GM23338 (cell line): ENCODE data around the gene TSSC4. TPM values are rescaled to one million over a fixed set of nuclear protein-coding genes. Genes with fewer than 3 reads are reported as not detected.

ENCODE experiments used
- ATAC-seq: fragments of 200-7000 bp; cut with Tn5 transposase; 3 replicates; pipeline ENCODE4 v1.9.1; 2020
- DNase-seq: peaks from one replicate; pipeline ENCODE4 v3.0.0-alpha.2; 2015; ENCODE audit warnings: low spot score
- H2AFZ ChIP-seq: fragments of 200-600 bp; sonication (generic); 2 replicates; pipeline ENCODE4 v1.8.0; 2016; ENCODE audit warnings: antibody characterized with exemption, mild to moderate bottlenecking, moderate library complexity
- H3F3A ChIP-seq: fragments of 200-600 bp; sonication (generic); replicated peaks from 2 replicates; pipeline ENCODE4 v1.8.0; 2017; ENCODE audit warnings: antibody characterized with exemption, mixed run types, low read depth
- H3K27ac ChIP-seq: fragments of 200-600 bp; sonication (generic); 2 replicates; pipeline ENCODE4 v1.6.1; 2016; ENCODE audit warnings: low read depth
- H3K27me3 ChIP-seq: fragments of 200-600 bp; sonication (generic); 2 replicates; pipeline ENCODE4 v1.8.0; 2016; ENCODE audit warnings: mild to moderate bottlenecking, mixed run types, moderate library complexity; ENCODE audit not compliant: insufficient read depth
- H3K36me3 ChIP-seq: fragments of 200-600 bp; sonication (generic); 2 replicates; pipeline ENCODE4 v1.8.0; 2016; ENCODE audit warnings: mild to moderate bottlenecking; ENCODE audit not compliant: insufficient read depth
- H3K4me1 ChIP-seq: fragments of 200-600 bp; sonication (generic); 2 replicates; pipeline ENCODE4 v1.8.0; 2016; ENCODE audit warnings: mild to moderate bottlenecking, moderate library complexity; ENCODE audit not compliant: insufficient read depth
- H3K4me2 ChIP-seq: fragments of 200-600 bp; sonication (generic); 2 replicates; pipeline ENCODE4 v1.7.1; 2017; ENCODE audit warnings: mixed run types
- H3K4me3 ChIP-seq: fragments of 200-600 bp; sonication (generic); 2 replicates; pipeline ENCODE4 v1.6.1; 2016; ENCODE audit warnings: mixed run types
- H3K79me2 ChIP-seq: fragments of 200-600 bp; sonication (generic); replicated peaks from 2 replicates; pipeline ENCODE4 v1.8.0; 2017; ENCODE audit warnings: mild to moderate bottlenecking; ENCODE audit not compliant: insufficient read depth
- H3K9me2 ChIP-seq: fragments of 200-600 bp; sonication (generic); 2 replicates; pipeline ENCODE4 v1.8.0; 2017; ENCODE audit not compliant: insufficient read depth
- H4K20me1 ChIP-seq: fragments of 200-600 bp; sonication (generic); replicated peaks from 2 replicates; pipeline ENCODE4 v1.8.0; 2017; ENCODE audit warnings: mild to moderate bottlenecking; ENCODE audit not compliant: insufficient read depth
- H3K27ac Mint-ChIP-seq: 2 replicates; pipeline ENCODE4 v1.8.0; 2020; ENCODE audit warnings: inconsistent platforms, mild to moderate bottlenecking, moderate library complexity, mixed read lengths
- H3K27me3 Mint-ChIP-seq: 3 replicates; pipeline ENCODE4 v1.8.0; 2022; ENCODE audit warnings: low read depth, mild to moderate bottlenecking, moderate library complexity, mixed read lengths, inconsistent platforms; ENCODE audit not compliant: insufficient read depth, poor library complexity
- H3K36me3 Mint-ChIP-seq: 3 replicates; pipeline ENCODE4 v1.8.0; 2021; ENCODE audit warnings: low read depth, mild to moderate bottlenecking, inconsistent platforms, moderate library complexity, mixed read lengths
- H3K4me1 Mint-ChIP-seq: 3 replicates; pipeline ENCODE4 v1.8.0; 2020; ENCODE audit warnings: mild to moderate bottlenecking, inconsistent platforms, mixed read lengths
- H3K4me3 Mint-ChIP-seq: 3 replicates; pipeline ENCODE4 v1.8.0; 2021; ENCODE audit warnings: moderate library complexity, mild to moderate bottlenecking, inconsistent platforms, mixed read lengths
- H3K9me3 Mint-ChIP-seq: 3 replicates; pipeline ENCODE4 v1.8.0; 2020; ENCODE audit warnings: moderate library complexity, mild to moderate bottlenecking, inconsistent platforms, mixed read lengths
- CREB1 ChIP-seq: fragments of 250-450 bp; sonication (Bioruptor Pico); IDR thresholded peaks from 2 replicates; pipeline ENCODE4 v1.5.0; 2020; ENCODE audit warnings: low read depth, mild to moderate bottlenecking, moderate library complexity
- EZH2 ChIP-seq: fragments of 200-600 bp; sonication (generic); IDR thresholded peaks from one replicate; pipeline ENCODE4 v1.8.0; 2017; ENCODE audit warnings: antibody characterized with exemption, mild to moderate bottlenecking, low read depth; ENCODE audit not compliant: unreplicated experiment
- EZH2phosphoT487 ChIP-seq: fragments of 200-600 bp; sonication (generic); IDR thresholded peaks from one replicate; pipeline ENCODE4 v1.8.1; 2018; ENCODE audit warnings: antibody characterized with exemption; ENCODE audit not compliant: unreplicated experiment
- JUNB ChIP-seq: IDR thresholded peaks from one replicate; pipeline ENCODE4 v1.6.1; 2016; ENCODE audit warnings: antibody characterized with exemption; ENCODE audit not compliant: unreplicated experiment
- REST ChIP-seq: IDR thresholded peaks from one replicate; pipeline ENCODE4 v1.6.1; 2018; ENCODE audit warnings: antibody characterized with exemption; ENCODE audit not compliant: unreplicated experiment
- STAT1 ChIP-seq: IDR thresholded peaks from one replicate; pipeline ENCODE4 v1.6.1; 2016; ENCODE audit warnings: antibody characterized with exemption; ENCODE audit not compliant: unreplicated experiment
- ZNF114 ChIP-seq: fragments of 250-450 bp; sonication (Bioruptor Pico); IDR thresholded peaks from 2 replicates; pipeline ENCODE4 v1.5.0; 2020; ENCODE audit warnings: mild to moderate bottlenecking, moderate library complexity
- ZNF331 ChIP-seq: fragments of 250-450 bp; sonication (Bioruptor Pico); IDR thresholded peaks from 2 replicates; pipeline ENCODE4 v1.5.0; 2020; ENCODE audit warnings: low read depth, mild to moderate bottlenecking, moderate library complexity
- polyA plus RNA-seq: library from polyadenylated mRNA; unstranded; fragments of >200 nt; fragmentation: Nextera tagmentation; extraction: Ambion mirVana; gene quantifications from 2 replicates; pipeline ENCODE4 v1.2.1, GENCODE V29; 2016
- total RNA-seq: library from RNA; depleted of rRNA; stranded (reverse); fragments of >200 nt; shearing (Covaris generic); gene quantifications from 2 replicates; pipeline ENCODE4 v1.2.3, GENCODE V29; 2014
- TF ChIP-seq, protein P1 (sequence below): IDR thresholded peaks from 2 replicates; pipeline ENCODE4 v1.6.1; 2016; ENCODE audit warnings: antibody characterized with exemption
- TF ChIP-seq, protein P2 (sequence below): fragments of 250-450 bp; sonication (Bioruptor Pico); IDR thresholded peaks from 2 replicates; pipeline ENCODE4 v1.5.0; 2020; ENCODE audit warnings: mild to moderate bottlenecking, moderate library complexity

The TSSC4 gene
- total and polyA plus RNA-seq, 2 experiments from 2014 or later: 27.5 to 44.3 TPM

GRCh38 chr11:2363130-2363529 lies 37.4 kb upstream of the TSSC4 start:
- H3K36me3 ChIP-seq: no peaks in the 10 kb centered on the region
- H3K27ac ChIP-seq: no peak overlapping the region
- no peak for TF ChIP-seq JUNB
- H3K9me2 ChIP-seq: no peaks in the 10 kb centered on the region
- H3K4me3 ChIP-seq: no peak overlapping the region
- H3K79me2 ChIP-seq: no peaks in the 10 kb centered on the region
- no peaks in the 10 kb centered on the region for H3K4me1 ChIP-seq
- Mint-ChIP-seq H3K27ac (no peak overlapping the region), H3K27me3 (peaks cover 4% of the 10 kb centered on the region), H3K9me3 (no peaks in the 10 kb centered on the region; the same call in 2 of the 3 replicates), H3K4me3 (no peak overlapping the region), H3K4me1 (no peaks in the 10 kb centered on the region), H3K36me3 (no peaks in the 10 kb centered on the region; the same call in 2 of the 3 replicates)
- no peaks in the 10 kb centered on the region for H3F3A ChIP-seq
- no peaks in the 10 kb centered on the region for H4K20me1 ChIP-seq
- no peak overlapping the region for H2AFZ ChIP-seq
- H3K27me3 ChIP-seq: no peaks in the 10 kb centered on the region
- ATAC-seq: no peak; the same call in 1 of the 3 replicates
- H3K4me2 ChIP-seq: no peak overlapping the region
- DNase-seq: no peak

DNA sequence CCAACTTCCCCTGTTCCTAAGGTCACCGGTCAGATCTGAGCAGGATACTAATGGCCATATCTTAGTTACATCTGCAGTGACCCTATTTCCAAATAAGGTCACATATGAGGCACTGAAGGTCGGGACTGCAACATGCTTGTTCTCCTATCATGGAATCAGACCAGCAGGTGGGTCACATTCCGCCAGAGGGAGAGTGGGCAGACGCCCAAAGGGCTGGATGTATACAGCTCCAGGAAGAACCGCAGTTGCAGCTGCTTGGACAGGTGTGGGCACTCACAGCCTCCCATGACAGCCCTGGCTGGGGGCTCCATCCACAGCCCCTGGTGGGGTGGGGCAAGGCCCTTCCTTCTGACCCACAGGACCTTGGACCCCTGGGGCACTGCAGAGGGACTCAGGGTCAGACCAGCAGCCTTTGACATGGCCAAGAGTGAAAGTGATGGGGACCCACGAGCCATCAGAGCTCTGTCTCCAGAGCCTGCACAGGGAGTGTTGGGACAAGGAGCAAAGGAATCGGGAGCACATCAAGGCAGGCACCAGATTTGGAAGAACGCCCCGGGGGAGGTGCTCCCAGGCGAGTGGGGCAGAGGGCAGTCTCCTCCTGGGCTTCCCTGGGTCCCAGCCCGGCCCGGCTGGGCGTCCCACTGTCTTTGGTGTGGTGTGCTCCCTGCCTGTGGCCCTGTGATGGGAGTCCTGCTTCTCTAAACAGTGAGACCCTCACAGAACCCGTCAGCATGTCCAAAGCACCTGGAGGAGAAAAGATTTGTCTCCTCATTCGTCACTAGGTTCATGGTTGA lies 36.8 kb upstream of the TSSC4 start:
- Mint-ChIP-seq H3K4me1 (no peaks in the 10 kb centered on the region), H3K27me3 (peaks cover 4% of the 10 kb centered on the region), H3K27ac (no peak overlapping the region)
- TF ChIP-seq ZNF114 (CRISPR knock-in tag) (no peak), CREB1 (CRISPR knock-in tag) (no peak), EZH2 (no peak), EZH2phosphoT487 (no peak), JUNB (no peak), ZNF331 (no peak), STAT1 (no peak), REST (no peak)
- TF ChIP-seq, protein P1, sequence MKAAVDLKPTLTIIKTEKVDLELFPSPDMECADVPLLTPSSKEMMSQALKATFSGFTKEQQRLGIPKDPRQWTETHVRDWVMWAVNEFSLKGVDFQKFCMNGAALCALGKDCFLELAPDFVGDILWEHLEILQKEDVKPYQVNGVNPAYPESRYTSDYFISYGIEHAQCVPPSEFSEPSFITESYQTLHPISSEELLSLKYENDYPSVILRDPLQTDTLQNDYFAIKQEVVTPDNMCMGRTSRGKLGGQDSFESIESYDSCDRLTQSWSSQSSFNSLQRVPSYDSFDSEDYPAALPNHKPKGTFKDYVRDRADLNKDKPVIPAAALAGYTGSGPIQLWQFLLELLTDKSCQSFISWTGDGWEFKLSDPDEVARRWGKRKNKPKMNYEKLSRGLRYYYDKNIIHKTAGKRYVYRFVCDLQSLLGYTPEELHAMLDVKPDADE: no peak
- TF ChIP-seq, protein P2, sequence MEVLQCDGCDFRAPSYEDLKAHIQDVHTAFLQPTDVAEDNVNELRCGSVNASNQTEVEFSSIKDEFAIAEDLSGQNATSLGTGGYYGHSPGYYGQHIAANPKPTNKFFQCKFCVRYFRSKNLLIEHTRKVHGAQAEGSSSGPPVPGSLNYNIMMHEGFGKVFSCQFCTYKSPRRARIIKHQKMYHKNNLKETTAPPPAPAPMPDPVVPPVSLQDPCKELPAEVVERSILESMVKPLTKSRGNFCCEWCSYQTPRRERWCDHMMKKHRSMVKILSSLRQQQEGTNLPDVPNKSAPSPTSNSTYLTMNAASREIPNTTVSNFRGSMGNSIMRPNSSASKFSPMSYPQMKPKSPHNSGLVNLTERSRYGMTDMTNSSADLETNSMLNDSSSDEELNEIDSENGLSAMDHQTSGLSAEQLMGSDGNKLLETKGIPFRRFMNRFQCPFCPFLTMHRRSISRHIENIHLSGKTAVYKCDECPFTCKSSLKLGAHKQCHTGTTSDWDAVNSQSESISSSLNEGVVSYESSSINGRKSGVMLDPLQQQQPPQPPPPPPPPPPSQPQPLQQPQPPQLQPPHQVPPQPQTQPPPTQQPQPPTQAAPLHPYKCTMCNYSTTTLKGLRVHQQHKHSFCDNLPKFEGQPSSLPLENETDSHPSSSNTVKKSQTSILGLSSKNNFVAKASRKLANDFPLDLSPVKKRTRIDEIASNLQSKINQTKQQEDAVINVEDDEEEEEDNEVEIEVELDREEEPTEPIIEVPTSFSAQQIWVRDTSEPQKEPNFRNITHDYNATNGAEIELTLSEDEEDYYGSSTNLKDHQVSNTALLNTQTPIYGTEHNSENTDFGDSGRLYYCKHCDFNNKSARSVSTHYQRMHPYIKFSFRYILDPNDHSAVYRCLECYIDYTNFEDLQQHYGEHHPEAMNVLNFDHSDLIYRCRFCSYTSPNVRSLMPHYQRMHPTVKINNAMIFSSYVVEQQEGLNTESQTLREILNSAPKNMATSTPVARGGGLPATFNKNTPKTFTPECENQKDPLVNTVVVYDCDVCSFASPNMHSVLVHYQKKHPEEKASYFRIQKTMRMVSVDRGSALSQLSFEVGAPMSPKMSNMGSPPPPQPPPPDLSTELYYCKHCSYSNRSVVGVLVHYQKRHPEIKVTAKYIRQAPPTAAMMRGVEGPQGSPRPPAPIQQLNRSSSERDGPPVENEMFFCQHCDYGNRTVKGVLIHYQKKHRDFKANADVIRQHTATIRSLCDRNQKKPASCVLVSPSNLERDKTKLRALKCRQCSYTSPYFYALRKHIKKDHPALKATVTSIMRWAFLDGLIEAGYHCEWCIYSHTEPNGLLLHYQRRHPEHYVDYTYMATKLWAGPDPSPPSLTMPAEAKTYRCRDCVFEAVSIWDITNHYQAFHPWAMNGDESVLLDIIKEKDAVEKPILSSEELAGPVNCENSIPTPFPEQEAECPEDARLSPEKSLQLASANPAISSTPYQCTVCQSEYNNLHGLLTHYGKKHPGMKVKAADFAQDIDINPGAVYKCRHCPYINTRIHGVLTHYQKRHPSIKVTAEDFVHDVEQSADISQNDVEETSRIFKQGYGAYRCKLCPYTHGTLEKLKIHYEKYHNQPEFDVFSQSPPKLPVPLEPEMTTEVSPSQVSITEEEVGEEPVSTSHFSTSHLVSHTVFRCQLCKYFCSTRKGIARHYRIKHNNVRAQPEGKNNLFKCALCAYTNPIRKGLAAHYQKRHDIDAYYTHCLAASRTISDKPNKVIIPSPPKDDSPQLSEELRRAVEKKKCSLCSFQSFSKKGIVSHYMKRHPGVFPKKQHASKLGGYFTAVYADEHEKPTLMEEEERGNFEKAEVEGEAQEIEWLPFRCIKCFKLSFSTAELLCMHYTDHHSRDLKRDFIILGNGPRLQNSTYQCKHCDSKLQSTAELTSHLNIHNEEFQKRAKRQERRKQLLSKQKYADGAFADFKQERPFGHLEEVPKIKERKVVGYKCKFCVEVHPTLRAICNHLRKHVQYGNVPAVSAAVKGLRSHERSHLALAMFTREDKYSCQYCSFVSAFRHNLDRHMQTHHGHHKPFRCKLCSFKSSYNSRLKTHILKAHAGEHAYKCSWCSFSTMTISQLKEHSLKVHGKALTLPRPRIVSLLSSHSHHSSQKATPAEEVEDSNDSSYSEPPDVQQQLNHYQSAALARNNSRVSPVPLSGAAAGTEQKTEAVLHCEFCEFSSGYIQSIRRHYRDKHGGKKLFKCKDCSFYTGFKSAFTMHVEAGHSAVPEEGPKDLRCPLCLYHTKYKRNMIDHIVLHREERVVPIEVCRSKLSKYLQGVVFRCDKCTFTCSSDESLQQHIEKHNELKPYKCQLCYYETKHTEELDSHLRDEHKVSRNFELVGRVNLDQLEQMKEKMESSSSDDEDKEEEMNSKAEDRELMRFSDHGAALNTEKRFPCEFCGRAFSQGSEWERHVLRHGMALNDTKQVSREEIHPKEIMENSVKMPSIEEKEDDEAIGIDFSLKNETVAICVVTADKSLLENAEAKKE (CRISPR knock-in tag): no peak

More for the DNA sequence above, 36.8 kb upstream of the TSSC4 start:
- Histone ChIP-seq H3K4me2 (no peak overlapping the region), H2AFZ (no peak overlapping the region), H3F3A (no peaks in the 10 kb centered on the region), H4K20me1 (no peaks in the 10 kb centered on the region), H3K4me1 (no peaks in the 10 kb centered on the region), H3K79me2 (no peaks in the 10 kb centered on the region), H3K27ac (no peak overlapping the region), H3K9me2 (no peaks in the 10 kb centered on the region), H3K36me3 (no peaks in the 10 kb centered on the region), H3K27me3 (no peaks in the 10 kb centered on the region), H3K4me3 (no peak overlapping the region)
- Mint-ChIP-seq H3K9me3 (no peaks in the 10 kb centered on the region; the same call in 2 of the 3 replicates), H3K36me3 (no peaks in the 10 kb centered on the region; the same call in 2 of the 3 replicates), H3K4me3 (no peak overlapping the region)
- ATAC-seq (no peak), DNase-seq (no peak)
